Kidney (tissue), 14 donors: Measurements from ENCODE around the gene DHCR24. TPM values are rescaled to one million over a fixed set of nuclear protein-coding genes. Genes with fewer than 3 reads are reported as not detected.

Experiments
- DNase-seq, 5 donors: peaks; one replicate each; pipeline ENCODE4 v3.0.0-alpha.2; 2013 to 2020
- FAIRE-seq: peaks from 2 replicates; lab custom pipeline; 2012; peaks lifted over from hg19 to GRCh38; lab: Jason Lieb, UNC
- H3K27ac ChIP-seq, 2 donors: one replicate each; pipeline ENCODE4 v1.7.0; 2013; ENCODE audit warnings: low read depth in 2 of 2, low read length in 2 of 2, inconsistent platforms in 1 of 2
- H3K27me3 ChIP-seq: one replicate; pipeline ENCODE4 v1.7.1; 2013; ENCODE audit warnings: low read length, inconsistent platforms; ENCODE audit not compliant: control insufficient read depth, insufficient read depth
- H3K36me3 ChIP-seq, 3 donors: one replicate each; pipeline versions ENCODE4 v1.7.0 to v1.7.1; 2013; ENCODE audit warnings: low read length in 3 of 3, control low read depth in 1 of 3, inconsistent platforms in 1 of 3; ENCODE audit not compliant: insufficient read depth in 3 of 3, control insufficient read depth in 2 of 3
- H3K4me1 ChIP-seq, 3 donors: one replicate each; pipeline versions ENCODE4 v1.7.0 to v1.7.1; 2013; ENCODE audit warnings: low read length in 3 of 3, inconsistent platforms in 1 of 3, low read depth in 1 of 3; ENCODE audit not compliant: control insufficient read depth in 2 of 3, insufficient read depth in 2 of 3
- H3K4me3 ChIP-seq, 3 donors: one replicate each; pipeline versions ENCODE4 v1.7.0 to v1.8.1; 2013; ENCODE audit warnings: low read length in 3 of 3, control low read depth in 1 of 3, inconsistent platforms in 1 of 3
- H3K9ac ChIP-seq, 3 donors: one replicate each; pipeline versions ENCODE4 v1.7.0 to v1.7.1; 2013; ENCODE audit warnings: low read length in 3 of 3, control low read depth in 1 of 3, inconsistent platforms in 1 of 3
- H3K9me3 ChIP-seq, 3 donors: one replicate each; pipeline versions ENCODE4 v1.7.0 to v1.7.1; 2013; ENCODE audit warnings: low read length in 3 of 3, control low read depth in 1 of 3, inconsistent platforms in 1 of 3; ENCODE audit not compliant: control insufficient read depth in 2 of 3, insufficient read depth in 1 of 3
- CTCF ChIP-seq: IDR thresholded peaks from 3 replicates; pipeline ENCODE4 v1.5.1; 2012; ENCODE audit warnings: mild to moderate bottlenecking, moderate library complexity, borderline replicate concordance; ENCODE audit not compliant: insufficient read depth; ENCODE audit errors: extremely low read depth
- intact Hi-C: fragments of 100-400 bp; cut with DNase I; formaldehyde crosslinking; loops from one replicate; pipeline ENCODE4 v1.11.1; 2022
- polyA plus RNA-seq: library from polyadenylated mRNA; stranded (reverse); fragments of 350-450 nt; fragmentation: Illumina TruSeq; extraction: RNeasy Lipid Tissue Mini Kit (QIAGEN cat#74804); gene quantifications from one replicate; pipeline ENCODE4 v1.2.3, GENCODE V29; 2014; ENCODE audit warnings: low read depth, low replicate concordance; ENCODE audit not compliant: insufficient read depth
- total RNA-seq: library from RNA; stranded (reverse); fragmentation: NEBNext Ultra II Directional; extraction: Animal tissue kit (Norgen Biotek cat#: 25700); gene quantifications from one replicate; pipeline ENCODE4 v1.2.1, GENCODE V29; 2021
- donor health status: control.
- donor health status: control.
- donor health status: control.
- donor health status: control.
- donor health status: control.
- donor health status: DM: yes; HTN: yes; CAD: no.
- donor health status: Normal renal cell carcinoma (clear cell type).

Gene DHCR24
- total and polyA plus RNA-seq, 2 donors from 2014 or later: 33.7 to 91.7 TPM

- DNase-seq: no peak
- no peak overlapping the region for H3K27ac ChIP-seq
- no peaks in the 10 kb centered on the region for H3K27me3 ChIP-seq
- intact Hi-C loops: no loop called here
- H3K4me1 ChIP-seq: no peaks in the 10 kb centered on the region
- no peak overlapping the region for H3K9ac ChIP-seq
- peaks cover 0 to 3% (median 0%) of the 10 kb centered on the region in 3 donors for H3K36me3 ChIP-seq
- FAIRE-seq: no peak
- no peak overlapping the region for H3K4me3 ChIP-seq
- H3K9me3 ChIP-seq: no peaks in the 10 kb centered on the region
- no peak for TF ChIP-seq CTCF
Observed at GRCh38 chr1:54879872-54880271, 7.1 kb downstream of the DHCR24 start.

GRCh38 chr1:54876814-54877213 lies 10.2 kb downstream of the DHCR24 start:
- no peak for FAIRE-seq
- Histone ChIP-seq H3K4me1 (no peaks in the 10 kb centered on the region), H3K9ac (no peak overlapping the region), H3K9me3 (no peaks in the 10 kb centered on the region), H3K27ac (no peak overlapping the region), H3K27me3 (no peaks in the 10 kb centered on the region), H3K4me3 (no peak overlapping the region), H3K36me3 (peaks cover 3 to 7% (median 3%) of the 10 kb centered on the region in 3 donors)
- intact Hi-C loops: no loop called here
- TF ChIP-seq CTCF: no peak
- no peak for DNase-seq

DNA sequence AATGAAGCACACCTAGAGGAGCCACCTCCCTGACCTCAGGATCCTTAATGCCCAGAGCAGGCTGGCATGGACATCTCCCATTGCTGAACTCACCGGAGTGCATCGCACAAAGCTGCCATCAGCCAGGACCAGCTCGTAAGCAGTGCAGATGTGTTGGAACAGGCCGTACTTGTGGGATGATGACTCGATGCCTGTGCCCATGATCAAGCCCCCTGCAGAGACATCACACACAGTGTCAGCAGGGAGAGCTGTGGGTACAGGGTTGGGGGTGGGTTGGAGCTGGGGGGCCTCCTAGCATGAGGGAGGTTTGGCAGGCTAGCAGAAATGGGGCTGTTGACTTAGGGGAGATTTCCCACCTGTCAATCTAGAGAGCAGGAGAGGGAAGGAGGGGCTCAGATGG lies 12.0 kb downstream of the DHCR24 start:
- Histone ChIP-seq H3K4me3 (no peak overlapping the region), H3K9me3 (no peaks in the 10 kb centered on the region), H3K27ac (no peak overlapping the region), H3K4me1 (no peaks in the 10 kb centered on the region), H3K36me3 (peaks cover 3 to 7% (median 3%) of the 10 kb centered on the region in 3 donors), H3K9ac (no peak overlapping the region), H3K27me3 (no peaks in the 10 kb centered on the region)
- no peak for DNase-seq
- intact Hi-C loops: no loop called here
- FAIRE-seq: no peak
- TF ChIP-seq CTCF: no peak
